ENCODE results near the gene NINL.
"Not testable (repeated sequence)": the region's sequence is repeated elsewhere in the genome, so short reads cannot be mapped to it uniquely, and the experiment has no call there.

Gene NINL

GRCh38 chr20:25529295-25529951 lies 55.9 kb downstream of the NINL start:
- no peak for DNase-seq

DNA sequence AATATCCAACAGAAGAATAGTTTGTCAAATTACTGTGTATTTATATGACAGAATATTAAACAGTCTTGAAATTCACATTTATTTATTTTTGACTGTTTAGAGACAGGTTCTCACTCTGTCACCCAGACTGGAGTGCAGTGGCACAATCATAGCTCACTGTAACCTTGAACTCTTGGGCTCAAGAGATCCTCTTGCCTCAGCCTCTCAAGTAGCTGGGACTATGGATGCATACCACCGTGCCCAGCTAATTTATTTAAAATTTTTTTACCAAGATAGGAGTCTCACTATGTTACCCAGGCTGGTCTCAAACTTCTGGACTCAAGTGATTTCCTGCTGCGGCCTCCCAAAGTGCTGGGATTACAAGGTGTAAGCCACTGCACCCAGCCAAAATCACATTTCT lies 57.4 kb downstream of the NINL start:
- no peak for DNase-seq

DNA sequence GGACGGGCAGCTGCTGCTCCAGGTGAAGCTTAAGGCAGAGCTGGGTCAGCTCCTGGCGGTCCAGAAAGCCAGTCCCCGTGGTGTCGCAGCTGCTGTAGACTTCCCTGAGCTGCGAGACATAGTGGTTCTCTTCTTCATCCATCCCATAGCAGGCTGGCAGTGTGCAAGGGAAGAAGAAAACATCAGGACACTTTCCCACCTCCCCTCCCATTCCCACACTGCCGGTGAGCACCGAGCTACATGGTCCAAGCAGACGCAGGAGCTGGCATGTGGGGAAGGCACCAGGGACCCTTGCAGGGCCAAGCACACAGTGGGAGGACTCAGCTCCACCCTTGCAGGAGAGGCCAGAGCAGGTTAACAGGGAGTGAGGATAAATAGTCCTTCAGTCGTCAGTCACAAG lies 58.9 kb downstream of the NINL start:
- no peak for DNase-seq

DNA sequence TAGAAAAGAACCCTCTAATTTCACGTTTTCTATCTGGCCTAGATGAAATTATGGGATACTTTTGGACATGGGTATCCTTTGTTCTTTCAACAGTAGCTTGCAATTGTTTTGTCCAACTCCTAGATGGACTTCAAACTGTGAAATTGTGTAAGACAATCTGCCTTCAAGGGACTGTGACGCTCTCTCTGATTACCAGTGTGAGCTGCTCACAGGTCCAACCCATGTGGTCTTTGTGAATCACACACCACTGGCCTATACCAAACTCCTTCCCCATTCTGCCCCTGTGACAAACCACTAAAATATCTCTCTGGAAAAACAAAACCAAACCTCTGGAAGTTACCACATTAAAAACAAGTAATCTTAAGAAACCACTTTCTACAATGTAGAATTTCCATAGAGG lies 59.5 kb downstream of the NINL start:
- no peak for DNase-seq

GRCh38 chr20:25525295-25525694 lies 60.0 kb downstream of the NINL start:
- DNase-seq: no peak

DNA sequence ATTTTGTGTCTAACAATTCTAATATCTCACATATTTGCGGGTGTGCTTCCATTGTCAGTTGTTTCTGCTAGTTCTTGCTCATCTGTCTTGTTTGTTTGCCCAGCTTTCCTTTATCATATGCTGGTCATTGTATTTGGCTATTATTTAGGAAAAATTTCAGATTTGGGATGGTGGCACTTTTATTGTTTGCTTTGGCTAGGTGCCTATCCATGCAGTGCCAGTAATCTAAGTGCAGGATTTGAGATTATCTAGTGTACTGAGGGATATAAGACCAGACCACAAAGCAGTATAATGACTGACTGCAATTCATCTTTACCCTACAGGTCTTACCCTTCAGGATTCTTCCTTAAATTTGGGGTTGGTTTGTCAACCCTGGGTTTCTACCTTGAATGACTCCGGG lies 63.9 kb downstream of the NINL start:
- no peak for DNase-seq

- DNase-seq: no peak
Observed at GRCh38 chr20:25517124-25517523, 68.2 kb downstream of the NINL start.

GRCh38 chr20:25514747-25515340 lies 70.5 kb downstream of the NINL start:
- DNase-seq: no peak

DNA sequence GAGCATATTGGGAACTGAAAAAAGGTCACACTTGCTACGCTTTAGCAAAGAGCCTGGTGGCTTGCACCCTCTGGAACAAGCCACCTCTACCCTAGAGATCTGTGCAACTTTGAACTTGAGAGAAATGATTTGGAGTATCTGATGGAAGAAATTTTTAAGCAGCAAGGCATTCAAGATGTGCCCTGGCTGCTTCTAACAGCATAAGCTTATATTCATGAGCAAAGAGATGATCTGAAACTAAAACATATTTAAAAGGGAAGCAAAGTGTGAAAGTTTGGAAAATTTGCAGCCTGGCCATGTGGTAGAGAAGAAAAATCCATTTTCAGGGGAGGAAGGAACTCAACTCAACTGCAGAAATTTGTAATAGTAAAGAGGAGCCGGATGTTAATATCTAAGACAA lies 71.1 kb downstream of the NINL start:
- DNase-seq: no peak

DNA sequence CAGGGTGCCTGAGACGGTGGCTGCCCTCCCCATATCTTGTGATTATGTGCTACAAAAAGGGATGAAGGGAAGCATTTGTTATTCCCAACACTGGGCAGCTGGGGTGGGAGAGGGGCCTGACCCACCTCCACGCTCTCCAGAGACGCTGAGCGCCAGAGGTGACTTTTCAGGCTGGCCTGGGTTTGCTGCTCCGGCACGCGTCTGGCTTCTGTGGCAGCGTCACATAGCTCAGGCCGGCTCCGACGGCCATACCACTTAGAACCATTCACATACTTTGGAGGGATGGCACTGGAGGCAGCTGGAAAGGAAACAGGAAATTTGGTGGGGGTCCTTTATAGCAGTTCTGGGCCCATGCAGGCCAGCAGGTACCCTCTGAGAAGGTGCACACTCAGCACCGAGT lies 72.6 kb downstream of the NINL start:
- no peak for DNase-seq

- DNase-seq: no peak
Observed at GRCh38 chr20:25511183-25511582, 74.1 kb downstream of the NINL start.

- no peak for DNase-seq
Observed at GRCh38 chr20:25510721-25511120, 74.6 kb downstream of the NINL start.

DNA sequence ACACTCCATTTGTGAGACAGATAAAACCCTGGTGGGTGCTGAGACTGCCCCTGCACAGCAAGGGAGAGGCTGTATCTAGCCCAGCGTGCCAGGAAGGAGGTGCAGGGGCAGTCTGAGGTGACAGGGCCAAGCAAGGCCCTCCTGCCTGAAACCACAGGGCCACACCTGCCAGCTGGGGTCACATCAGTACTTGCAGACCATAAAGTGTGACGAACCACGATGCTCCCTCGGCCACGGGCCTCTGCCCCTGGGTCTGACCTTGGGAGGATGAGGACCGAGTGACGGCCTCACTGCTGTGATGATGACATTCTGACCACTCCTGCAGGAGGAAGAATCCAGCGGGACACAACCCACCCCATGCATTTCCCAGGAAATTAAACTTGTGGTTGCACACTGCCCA lies 75.1 kb downstream of the NINL start:
- no peak for DNase-seq

DNA sequence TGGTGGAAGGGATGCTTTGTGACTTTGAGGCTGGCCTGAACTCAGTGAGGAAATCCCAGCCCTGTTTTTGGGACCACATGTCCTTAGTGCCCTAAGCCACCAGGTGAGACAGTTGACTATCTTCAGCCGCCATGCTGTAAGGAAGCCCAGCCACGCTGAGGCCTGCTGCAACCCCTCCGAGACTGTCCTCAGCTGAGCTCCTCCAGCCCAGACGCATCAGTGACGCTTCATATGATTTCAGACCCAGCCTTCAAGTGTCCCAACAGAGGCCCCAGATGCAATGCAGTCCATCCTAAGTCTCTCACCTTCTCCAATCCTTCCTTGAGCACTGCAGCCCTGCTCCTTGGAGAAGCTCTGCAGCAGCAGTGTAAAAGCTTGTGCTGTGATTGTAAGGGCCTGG lies 76.2 kb downstream of the NINL start:
- no peak for DNase-seq

- no peak for DNase-seq
Observed at GRCh38 chr20:25508083-25508770, 77.1 kb downstream of the NINL start.

GRCh38 chr20:25507385-25508082 lies 77.8 kb downstream of the NINL start:
- DNase-seq: no peak

GRCh38 chr20:25504366-25505135 lies 80.8 kb downstream of the NINL start:
- no peak for DNase-seq

DNA sequence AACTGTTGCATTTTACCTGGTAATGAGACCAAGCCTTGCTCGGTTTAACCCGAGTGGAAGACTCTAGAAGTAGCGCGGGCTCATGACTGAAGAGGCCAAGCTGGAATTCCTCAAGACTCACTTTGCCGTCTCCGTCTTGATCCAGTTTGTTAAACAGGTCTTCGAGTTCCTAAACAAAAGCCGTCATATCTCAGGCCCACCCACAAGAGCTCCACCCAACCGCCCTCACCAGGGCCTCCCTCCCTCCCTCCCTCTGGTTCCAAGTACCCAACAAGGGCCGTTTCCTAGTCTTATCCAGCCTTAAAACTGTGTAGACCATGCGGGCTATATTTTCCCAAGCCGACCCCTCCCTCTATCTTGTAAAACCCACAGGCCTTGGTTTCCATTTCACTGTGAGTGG lies 81.4 kb downstream of the NINL start:
- no peak for DNase-seq

GRCh38 chr20:25503051-25503639 lies 82.2 kb downstream of the NINL start:
- not testable (repeated sequence) for DNase-seq

- no peak for DNase-seq
Observed at GRCh38 chr20:25500880-25501351, 84.4 kb downstream of the NINL start.

GRCh38 chr20:25499855-25500434 lies 85.4 kb downstream of the NINL start:
- DNase-seq: no peak

GRCh38 chr20:25499031-25499430 lies 86.3 kb downstream of the NINL start:
- no peak for DNase-seq
